GM18870 (cell line): ENCODE measurements around the gene MRPL3.

ENCODE experiments used
- ATAC-seq: cut with Tn5 transposase; IDR thresholded peaks from one replicate; pipeline ENCODE4 v1.9.1; 2021; ENCODE audit warnings: moderate library complexity; ENCODE audit not compliant: unreplicated experiment

MRPL3 gene

GRCh38 chr3:131421301-131421700 lies 81.5 kb downstream of the MRPL3 start:
- no peak for ATAC-seq

- no peak for ATAC-seq
Measured at GRCh38 chr3:131417751-131418150, 85.0 kb downstream of the MRPL3 start.
